Retinal pigment epithelial cell (primary cell): Measurements from ENCODE around the gene LNP1.

Source experiments
- DNase-seq: peaks from one replicate; pipeline ENCODE4 v3.0.0-alpha.2; 2010; ENCODE audit warnings: low read depth
- H3K4me3 ChIP-seq: 2 replicates; pipeline ENCODE4 v1.5.1; 2011; ENCODE audit warnings: mild to moderate bottlenecking, low read length, control low read depth, moderate library complexity
- CTCF ChIP-seq: conservative IDR thresholded peaks from 2 replicates; pipeline ENCODE4 v1.5.1; 2011; ENCODE audit warnings: low read depth, low read length, control low read depth, inconsistent platforms

LNP1 gene

GRCh38 chr3:100399341-100400071 lies 1.8 kb upstream of the LNP1 start:
- no peak for DNase-seq
- no peak for TF ChIP-seq CTCF
- H3K4me3 ChIP-seq: peak overlapping the region; percentile 91

GRCh38 chr3:100400419-100400779 lies 940 bp upstream of the LNP1 start:
- no peak for DNase-seq
- H3K4me3 ChIP-seq: peak overlapping the region; percentile 91
- TF ChIP-seq CTCF: no peak

DNA sequence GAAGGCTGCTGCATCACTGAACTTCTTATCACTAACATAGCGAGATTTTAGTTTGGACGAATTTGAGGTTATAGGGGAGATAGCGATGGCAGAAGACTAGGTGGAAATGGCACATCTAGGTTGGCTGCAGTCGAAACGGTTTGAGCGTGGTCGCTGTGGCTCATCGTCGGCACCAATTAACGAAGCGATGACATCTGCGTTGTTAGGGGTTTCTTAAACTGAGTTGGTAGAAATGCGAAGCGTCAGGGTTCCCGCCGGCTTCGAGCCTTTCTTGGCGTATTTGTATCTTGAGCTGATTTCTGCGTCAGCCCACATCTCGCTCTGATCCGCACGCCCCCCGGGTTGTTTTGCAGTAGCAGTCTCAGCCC lies 319 bp downstream of the LNP1 start:
- no peak for TF ChIP-seq CTCF
- peak overlapping the region; percentile 91 for H3K4me3 ChIP-seq
- DNase-seq: no peak

- DNase-seq: peak; percentile 55
- H3K4me3 ChIP-seq: peak overlapping the region; percentile 91
- TF ChIP-seq CTCF: no peak
Observed at GRCh38 chr3:100402256-100402655, 917 bp downstream of the LNP1 start.

- TF ChIP-seq CTCF: no peak
- H3K4me3 ChIP-seq: peak overlapping the region; percentile 91
- no peak for DNase-seq
Observed at GRCh38 chr3:100402891-100403290, 1.6 kb downstream of the LNP1 start.

DNA sequence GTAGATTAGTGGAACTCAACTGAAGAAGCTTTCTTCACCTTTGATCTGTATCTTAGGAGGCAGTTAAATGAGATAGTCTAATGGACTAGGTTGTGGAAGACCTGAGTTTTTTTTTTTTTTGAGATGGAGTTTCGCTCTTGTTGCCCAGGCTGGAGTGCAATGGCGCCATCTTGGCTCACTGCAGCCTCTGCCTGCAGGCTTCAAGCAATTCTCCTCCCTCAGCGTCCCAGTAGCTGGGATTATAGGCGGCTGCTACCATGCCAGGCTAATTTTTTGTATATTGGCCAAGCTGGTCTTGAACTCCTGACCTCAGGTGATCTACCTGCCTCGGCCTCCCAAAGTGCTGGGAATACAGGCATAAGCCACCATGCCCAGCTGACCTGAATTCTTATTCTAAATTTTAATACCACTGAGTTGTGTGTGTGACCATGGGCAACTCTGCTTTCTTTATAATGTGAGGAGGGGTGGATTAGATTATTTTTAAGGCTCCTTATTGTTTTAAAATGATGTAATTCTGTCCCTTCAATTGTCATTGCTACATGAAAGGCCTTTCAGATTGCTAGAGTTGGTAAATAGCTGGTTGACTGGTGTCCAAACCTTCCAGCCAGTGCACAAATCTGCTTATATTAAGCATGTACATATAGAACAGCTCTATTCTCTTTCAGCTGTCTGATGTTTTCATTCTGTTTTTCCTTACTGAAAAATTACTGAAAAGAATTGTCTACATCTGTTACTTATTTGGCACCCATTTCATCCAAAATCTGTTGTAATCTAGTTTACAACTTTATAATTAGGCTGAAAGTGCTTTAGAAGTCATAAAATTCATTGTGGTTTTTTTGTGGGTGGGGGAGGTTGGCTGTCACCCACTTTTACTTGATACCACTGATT lies 2.3 kb downstream of the LNP1 start:
- H3K4me3 ChIP-seq: peak overlapping the region; percentile 91
- DNase-seq: no peak
- peak; percentile 9 for TF ChIP-seq CTCF

GRCh38 chr3:100404250-100404548 lies 2.9 kb downstream of the LNP1 start:
- H3K4me3 ChIP-seq: no peak overlapping the region
- TF ChIP-seq CTCF: no peak
- DNase-seq: no peak
